NCI-H748 (cell line): ENCODE measurements around the gene CENPO.
"Not testable (repeated sequence)": the region's sequence is repeated elsewhere in the genome, so short reads cannot be mapped to it uniquely, and the experiment has no call there.

Experiments
- DNase-seq: peaks from one replicate; lab custom pipeline; 2025; ENCODE audit not compliant: unreplicated experiment; lab: John Stamatoyannopoulos, UW

Gene CENPO

GRCh38 chr2:24822049-24822706, 29.0 kb downstream of the CENPO start:
- no peak for DNase-seq

- DNase-seq, result no peak
These were observed 30.9 kb downstream of the CENPO start for GRCh38 chr2:24824071-24824588.

GRCh38 chr2:24824966-24825882, 32.0 kb downstream of the CENPO start:
- DNase-seq, result peak; percentile 27

GRCh38 chr2:24825883-24826772, 32.9 kb downstream of the CENPO start:
- no peak for DNase-seq

GRCh38 chr2:24826773-24827145, 33.5 kb downstream of the CENPO start:
- no peak for DNase-seq

- peak; percentile 82 for DNase-seq
These were observed 34.4 kb downstream of the CENPO start for GRCh38 chr2:24827321-24828237.

- no peak for DNase-seq
These were observed 35.2 kb downstream of the CENPO start for GRCh38 chr2:24828238-24828996.

- no peak for DNase-seq
These were observed 37.1 kb downstream of the CENPO start for GRCh38 chr2:24830351-24830750.

GRCh38 chr2:24830786-24831185, 37.6 kb downstream of the CENPO start:
- no peak for DNase-seq

- DNase-seq, result no peak
These were observed 38.2 kb downstream of the CENPO start for GRCh38 chr2:24831221-24832072.

GRCh38 chr2:24832073-24832461, 38.8 kb downstream of the CENPO start:
- DNase-seq, result no peak

GRCh38 chr2:24832521-24832920, 39.3 kb downstream of the CENPO start:
- no peak for DNase-seq

- DNase-seq, result peak; percentile 24
These were observed 39.9 kb downstream of the CENPO start for GRCh38 chr2:24832931-24833701.

- DNase-seq, result no peak
These were observed 40.9 kb downstream of the CENPO start for GRCh38 chr2:24833821-24834732.

GRCh38 chr2:24834733-24835395, 41.6 kb downstream of the CENPO start:
- no peak for DNase-seq

- DNase-seq, result not testable (repeated sequence)
These were observed 42.2 kb downstream of the CENPO start for GRCh38 chr2:24835411-24835810.
